Skeletal muscle cell (primary cell): ENCODE data around the gene NCAPG2.

Source experiments
- DNase-seq: peaks from one replicate; pipeline ENCODE4 v3.0.0-alpha.2; 2010; ENCODE audit warnings: low read depth
- H3K4me3 ChIP-seq: 2 replicates; pipeline ENCODE4 v1.5.1; 2011; ENCODE audit warnings: low read depth, mild to moderate bottlenecking, control low read depth, low read length, moderate library complexity

The NCAPG2 gene

GRCh38 chr7:158704524-158705233 lies at the start of gene NCAPG2:
TSS of gene NCAPG2 (minus strand) at chr7:158704804. CDS start at chr7:158701899, 2,905 bp downstream.
- DNase-seq: peak; percentile 92
- H3K4me3 ChIP-seq: peak within 1 kb of the TSS; percentile 80

GRCh38 chr7:158753900-158754299 lies 49.3 kb upstream of the NCAPG2 start:
- no peak overlapping the region for H3K4me3 ChIP-seq
- DNase-seq: no peak

GRCh38 chr7:158751751-158752150 lies 47.1 kb upstream of the NCAPG2 start:
- no peak for DNase-seq
- no peak overlapping the region for H3K4me3 ChIP-seq

GRCh38 chr7:158751199-158751598 lies 46.6 kb upstream of the NCAPG2 start:
- DNase-seq: no peak
- H3K4me3 ChIP-seq: no peak overlapping the region

GRCh38 chr7:158750702-158751101 lies 46.1 kb upstream of the NCAPG2 start:
- DNase-seq: no peak
- H3K4me3 ChIP-seq: no peak overlapping the region

- DNase-seq: no peak
Measured at GRCh38 chr7:158749396-158749795, 44.8 kb upstream of the NCAPG2 start.

GRCh38 chr7:158748335-158748734 lies 43.7 kb upstream of the NCAPG2 start:
- H3K4me3 ChIP-seq: no peak overlapping the region
- no peak for DNase-seq

More at GRCh38 chr7:158749396-158749795, 44.8 kb upstream of the NCAPG2 start:
- no peak overlapping the region for H3K4me3 ChIP-seq

- no peak for DNase-seq
- no peak overlapping the region for H3K4me3 ChIP-seq
Measured at GRCh38 chr7:158747408-158747807, 42.8 kb upstream of the NCAPG2 start.

- DNase-seq: no peak
- no peak overlapping the region for H3K4me3 ChIP-seq
Measured at GRCh38 chr7:158746957-158747356, 42.4 kb upstream of the NCAPG2 start.

- no peak for DNase-seq
- H3K4me3 ChIP-seq: no peak overlapping the region
Measured at GRCh38 chr7:158745057-158745715, 40.6 kb upstream of the NCAPG2 start.

- no peak for DNase-seq
- H3K4me3 ChIP-seq: no peak overlapping the region
Measured at GRCh38 chr7:158744070-158744469, 39.5 kb upstream of the NCAPG2 start.

- no peak for DNase-seq
- no peak overlapping the region for H3K4me3 ChIP-seq
Measured at GRCh38 chr7:158743219-158743618, 38.6 kb upstream of the NCAPG2 start.

- no peak overlapping the region for H3K4me3 ChIP-seq
- no peak for DNase-seq
Measured at GRCh38 chr7:158742065-158742821, 37.6 kb upstream of the NCAPG2 start.

- DNase-seq: no peak
- H3K4me3 ChIP-seq: no peak overlapping the region
Measured at GRCh38 chr7:158741294-158741666, 36.7 kb upstream of the NCAPG2 start.

- DNase-seq: peak; percentile 54
- H3K4me3 ChIP-seq: no peak overlapping the region
Measured at GRCh38 chr7:158740657-158741293, 36.2 kb upstream of the NCAPG2 start.

GRCh38 chr7:158740013-158740656 lies 35.5 kb upstream of the NCAPG2 start:
- DNase-seq: peak; percentile 67
- no peak overlapping the region for H3K4me3 ChIP-seq

GRCh38 chr7:158738841-158739240 lies 34.2 kb upstream of the NCAPG2 start:
- no peak overlapping the region for H3K4me3 ChIP-seq
- no peak for DNase-seq

GRCh38 chr7:158737064-158737695 lies 32.6 kb upstream of the NCAPG2 start:
- no peak overlapping the region for H3K4me3 ChIP-seq
- no peak for DNase-seq

GRCh38 chr7:158735935-158736334 lies 31.3 kb upstream of the NCAPG2 start:
- no peak for DNase-seq
- H3K4me3 ChIP-seq: no peak overlapping the region
